ENCODE data around the gene TMED1.

Gene TMED1

DNA sequence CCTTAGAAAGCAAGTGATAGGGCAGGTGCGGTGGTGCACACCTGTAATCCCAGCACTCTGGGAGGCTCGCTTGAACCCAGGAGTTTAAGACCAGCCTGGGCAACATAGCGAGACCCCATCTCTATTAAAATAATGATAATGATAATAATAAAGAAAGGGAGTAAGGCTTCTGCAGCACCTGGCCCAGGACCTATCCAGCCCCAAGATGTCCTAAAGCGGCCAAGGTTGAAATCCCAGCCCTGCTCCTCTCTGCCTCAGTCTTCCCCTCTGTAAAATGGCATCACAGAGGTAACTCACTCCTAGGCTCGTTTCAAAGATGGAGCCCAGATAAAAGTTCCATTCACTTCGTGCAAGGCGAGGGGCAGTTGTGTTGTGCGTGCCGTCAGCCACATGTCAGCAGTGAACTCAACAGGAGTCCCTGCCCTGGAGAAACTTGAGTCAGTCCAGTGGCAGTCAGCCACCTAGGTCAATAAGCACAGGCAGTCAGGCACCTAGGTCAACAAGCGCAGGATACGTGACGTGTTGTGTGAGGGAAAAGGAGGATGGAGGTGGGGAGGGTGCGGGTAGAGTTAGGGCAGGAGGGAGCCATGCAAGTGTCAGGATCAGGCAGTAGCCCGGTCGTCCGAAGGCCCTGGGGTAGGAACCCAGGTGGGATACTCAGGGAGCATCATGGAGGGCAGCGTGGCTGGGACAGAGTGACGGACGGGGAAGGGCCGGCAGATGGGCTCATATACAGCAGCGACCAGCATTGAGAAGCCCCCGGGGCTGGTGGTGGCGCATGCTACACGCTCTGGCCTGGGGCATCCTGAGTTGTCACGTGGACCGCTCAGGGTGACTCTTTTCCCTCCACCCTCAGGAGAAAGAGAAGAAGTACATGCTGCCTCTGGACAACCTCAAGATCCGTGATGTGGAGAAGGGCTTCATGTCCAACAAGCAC lies 16.6 kb downstream of the TMED1 start:
- H3K4me3 ChIP-seq (ENCODE audit: low read length), result no peak overlapping the region
- TF ChIP-seq, protein P1, sequence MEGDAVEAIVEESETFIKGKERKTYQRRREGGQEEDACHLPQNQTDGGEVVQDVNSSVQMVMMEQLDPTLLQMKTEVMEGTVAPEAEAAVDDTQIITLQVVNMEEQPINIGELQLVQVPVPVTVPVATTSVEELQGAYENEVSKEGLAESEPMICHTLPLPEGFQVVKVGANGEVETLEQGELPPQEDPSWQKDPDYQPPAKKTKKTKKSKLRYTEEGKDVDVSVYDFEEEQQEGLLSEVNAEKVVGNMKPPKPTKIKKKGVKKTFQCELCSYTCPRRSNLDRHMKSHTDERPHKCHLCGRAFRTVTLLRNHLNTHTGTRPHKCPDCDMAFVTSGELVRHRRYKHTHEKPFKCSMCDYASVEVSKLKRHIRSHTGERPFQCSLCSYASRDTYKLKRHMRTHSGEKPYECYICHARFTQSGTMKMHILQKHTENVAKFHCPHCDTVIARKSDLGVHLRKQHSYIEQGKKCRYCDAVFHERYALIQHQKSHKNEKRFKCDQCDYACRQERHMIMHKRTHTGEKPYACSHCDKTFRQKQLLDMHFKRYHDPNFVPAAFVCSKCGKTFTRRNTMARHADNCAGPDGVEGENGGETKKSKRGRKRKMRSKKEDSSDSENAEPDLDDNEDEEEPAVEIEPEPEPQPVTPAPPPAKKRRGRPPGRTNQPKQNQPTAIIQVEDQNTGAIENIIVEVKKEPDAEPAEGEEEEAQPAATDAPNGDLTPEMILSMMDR (IDR thresholded peaks at IDR 0.05; ENCODE audit: insufficient read depth, low read depth, low read length, missing control alignments), result no peak
- DNase-seq (ENCODE audit: low read depth), result no peak

DNA sequence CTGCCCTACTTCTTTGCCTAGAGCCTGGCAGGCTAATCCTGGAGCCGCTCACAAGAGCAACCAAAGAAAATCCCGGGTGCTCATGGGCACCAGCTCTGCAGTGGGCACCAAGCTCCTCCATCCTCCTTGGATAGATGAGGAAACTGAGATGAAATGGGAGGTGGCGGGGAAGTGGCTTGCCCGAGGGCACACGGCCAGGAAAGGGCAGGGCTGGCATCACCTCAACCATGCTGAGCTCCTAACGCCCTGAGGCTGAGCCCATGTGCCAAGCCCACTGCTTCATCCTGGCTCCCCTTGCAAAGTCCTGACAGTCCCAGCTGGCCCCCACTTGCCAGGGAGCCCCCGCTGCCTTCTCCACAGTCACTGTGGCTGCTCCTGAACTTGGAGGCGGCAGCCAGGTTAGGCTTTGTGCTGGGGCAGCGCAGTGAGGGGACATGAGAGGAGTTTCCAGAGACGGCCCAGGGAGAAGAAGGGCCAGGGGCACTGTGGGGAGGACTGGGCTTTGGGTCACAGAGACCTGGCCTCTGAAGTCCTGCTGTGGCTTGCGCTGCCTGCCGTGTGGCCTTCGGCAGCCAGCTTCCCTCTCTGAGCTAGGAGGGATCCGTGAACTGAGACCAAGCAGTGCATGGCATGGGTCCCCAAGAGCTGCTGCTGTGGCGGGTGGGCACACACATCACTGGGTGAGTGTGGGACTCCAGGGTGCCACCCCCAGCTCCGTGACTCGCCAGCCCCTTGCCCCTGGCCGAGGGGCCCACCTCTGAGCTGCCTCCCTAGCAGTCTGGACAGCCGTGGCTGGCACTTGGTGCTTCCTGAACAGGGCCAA lies 17.5 kb downstream of the TMED1 start:
- TF ChIP-seq, protein P1 (IDR thresholded peaks at IDR 0.05; ENCODE audit: insufficient read depth, low read depth, low read length, missing control alignments), result no peak
- H3K4me3 ChIP-seq (ENCODE audit: low read length), result no peak overlapping the region
- DNase-seq (ENCODE audit: low read depth), result no peak

GRCh38 chr19:10817291-10818038 lies 18.5 kb downstream of the TMED1 start:
- no peak for DNase-seq (ENCODE audit: low read depth)
- TF ChIP-seq, protein P1 (IDR thresholded peaks at IDR 0.05; ENCODE audit: insufficient read depth, low read depth, low read length, missing control alignments), result no peak
- no peak overlapping the region for H3K4me3 ChIP-seq (ENCODE audit: low read length)

DNA sequence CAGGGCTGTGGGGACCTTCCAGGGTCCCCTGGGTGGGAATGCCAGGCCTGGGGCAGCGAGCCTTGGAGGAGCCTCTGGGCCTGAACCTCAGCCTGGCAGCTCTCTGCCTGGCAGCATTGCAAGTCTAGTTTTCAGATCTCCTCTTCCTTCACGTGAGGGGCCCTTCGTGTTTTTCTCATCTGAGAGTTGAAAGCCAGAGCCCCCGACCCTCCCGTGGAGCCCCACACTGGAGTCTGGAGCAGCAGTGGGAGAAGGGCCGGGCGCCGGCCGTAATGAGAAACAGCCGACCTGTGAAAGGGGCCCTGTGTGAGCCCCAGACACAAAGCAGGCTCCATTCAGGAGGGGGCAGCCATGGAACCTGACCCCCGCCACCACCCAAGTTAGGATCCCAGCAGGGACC lies 19.3 kb downstream of the TMED1 start:
- DNase-seq (ENCODE audit: low read depth), result no peak
- TF ChIP-seq, protein P1 (IDR thresholded peaks at IDR 0.05; ENCODE audit: insufficient read depth, low read depth, low read length, missing control alignments), result no peak
- no peak overlapping the region for H3K4me3 ChIP-seq (ENCODE audit: low read length)

- no peak for DNase-seq (ENCODE audit: low read depth)
- no peak overlapping the region for H3K4me3 ChIP-seq (ENCODE audit: low read length)
Measured at GRCh38 chr19:10815969-10816644, 19.9 kb downstream of the TMED1 start.

More at GRCh38 chr19:10815969-10816644, 19.9 kb downstream of the TMED1 start:
- TF ChIP-seq, protein P1 (IDR thresholded peaks at IDR 0.05; ENCODE audit: insufficient read depth, low read depth, low read length, missing control alignments), result no peak
